C4-2B (cell line): ENCODE measurements around the gene RHEBL1.

ENCODE experiments used
- ZFX ChIP-seq: fragments of 450-650 bp; IDR thresholded peaks from 2 replicates; pipeline ENCODE4 v1.6.1; 2017
- TF ChIP-seq, protein P1 (sequence below): fragments of 450-650 bp; conservative IDR thresholded peaks from 2 replicates; pipeline ENCODE4 v1.5.1; 2017; ENCODE audit warnings: mild to moderate bottlenecking

DNA sequence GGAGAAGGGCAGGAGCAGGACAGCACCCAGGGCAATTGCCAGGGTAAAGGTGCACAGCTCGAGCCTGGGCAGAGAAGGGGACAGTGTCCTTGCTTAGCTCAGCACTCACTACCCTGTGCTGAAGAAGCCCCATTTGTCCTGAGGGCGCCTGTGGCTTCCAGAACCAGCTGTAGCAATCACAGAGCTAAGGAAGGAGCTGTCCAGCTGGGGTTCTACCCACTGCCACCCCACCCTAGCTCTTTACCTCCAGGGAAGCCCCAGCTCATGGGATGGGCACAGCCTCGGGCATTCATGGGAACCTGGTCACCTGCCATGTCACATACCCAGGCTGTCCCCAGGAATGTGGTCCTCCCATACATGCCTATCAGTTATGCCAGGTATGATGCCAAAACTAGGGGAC lies 35.0 kb upstream of the RHEBL1 start:
- TF ChIP-seq, protein P1, sequence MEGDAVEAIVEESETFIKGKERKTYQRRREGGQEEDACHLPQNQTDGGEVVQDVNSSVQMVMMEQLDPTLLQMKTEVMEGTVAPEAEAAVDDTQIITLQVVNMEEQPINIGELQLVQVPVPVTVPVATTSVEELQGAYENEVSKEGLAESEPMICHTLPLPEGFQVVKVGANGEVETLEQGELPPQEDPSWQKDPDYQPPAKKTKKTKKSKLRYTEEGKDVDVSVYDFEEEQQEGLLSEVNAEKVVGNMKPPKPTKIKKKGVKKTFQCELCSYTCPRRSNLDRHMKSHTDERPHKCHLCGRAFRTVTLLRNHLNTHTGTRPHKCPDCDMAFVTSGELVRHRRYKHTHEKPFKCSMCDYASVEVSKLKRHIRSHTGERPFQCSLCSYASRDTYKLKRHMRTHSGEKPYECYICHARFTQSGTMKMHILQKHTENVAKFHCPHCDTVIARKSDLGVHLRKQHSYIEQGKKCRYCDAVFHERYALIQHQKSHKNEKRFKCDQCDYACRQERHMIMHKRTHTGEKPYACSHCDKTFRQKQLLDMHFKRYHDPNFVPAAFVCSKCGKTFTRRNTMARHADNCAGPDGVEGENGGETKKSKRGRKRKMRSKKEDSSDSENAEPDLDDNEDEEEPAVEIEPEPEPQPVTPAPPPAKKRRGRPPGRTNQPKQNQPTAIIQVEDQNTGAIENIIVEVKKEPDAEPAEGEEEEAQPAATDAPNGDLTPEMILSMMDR, result no peak
- no peak for TF ChIP-seq ZFX
